SK-N-DZ (cell line): ENCODE results near the gene LMLN. TPM values are rescaled to one million over a fixed set of nuclear protein-coding genes. Genes with fewer than 3 reads are reported as not detected.
"Not testable (repeated sequence)": the region's sequence is repeated elsewhere in the genome, so short reads cannot be mapped to it uniquely, and the experiment has no call there.

ENCODE experiments used
- DNase-seq: peaks from one replicate; pipeline ENCODE4 v3.0.0-alpha.2; 2015; ENCODE audit warnings: low spot score
- polyA plus RNA-seq, 2 experiments: library from polyadenylated mRNA; depleted of rRNA; stranded (reverse); fragments of >200 nt; gene quantifications; 2 replicates each; pipeline ENCODE4 v1.2.3, GENCODE V29; 2014

The LMLN gene, protein sequence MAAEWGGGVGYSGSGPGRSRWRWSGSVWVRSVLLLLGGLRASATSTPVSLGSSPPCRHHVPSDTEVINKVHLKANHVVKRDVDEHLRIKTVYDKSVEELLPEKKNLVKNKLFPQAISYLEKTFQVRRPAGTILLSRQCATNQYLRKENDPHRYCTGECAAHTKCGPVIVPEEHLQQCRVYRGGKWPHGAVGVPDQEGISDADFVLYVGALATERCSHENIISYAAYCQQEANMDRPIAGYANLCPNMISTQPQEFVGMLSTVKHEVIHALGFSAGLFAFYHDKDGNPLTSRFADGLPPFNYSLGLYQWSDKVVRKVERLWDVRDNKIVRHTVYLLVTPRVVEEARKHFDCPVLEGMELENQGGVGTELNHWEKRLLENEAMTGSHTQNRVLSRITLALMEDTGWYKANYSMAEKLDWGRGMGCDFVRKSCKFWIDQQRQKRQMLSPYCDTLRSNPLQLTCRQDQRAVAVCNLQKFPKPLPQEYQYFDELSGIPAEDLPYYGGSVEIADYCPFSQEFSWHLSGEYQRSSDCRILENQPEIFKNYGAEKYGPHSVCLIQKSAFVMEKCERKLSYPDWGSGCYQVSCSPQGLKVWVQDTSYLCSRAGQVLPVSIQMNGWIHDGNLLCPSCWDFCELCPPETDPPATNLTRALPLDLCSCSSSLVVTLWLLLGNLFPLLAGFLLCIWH
- polyA plus RNA-seq (2014; cell fraction: cytosol; rRNA removed): 1.2 and 3.7 TPM in 2 replicates
- polyA plus RNA-seq (2014; cell fraction: nucleus; rRNA removed): 2.0 and 2.3 TPM in 2 replicates

GRCh38 chr3:197959891-197960693 lies at the start of gene LMLN:
LMLN (plus strand) TSS chr3:197960217; CDS start chr3:197960246, 29 bp downstream.
- DNase-seq: peak; percentile 96

DNA sequence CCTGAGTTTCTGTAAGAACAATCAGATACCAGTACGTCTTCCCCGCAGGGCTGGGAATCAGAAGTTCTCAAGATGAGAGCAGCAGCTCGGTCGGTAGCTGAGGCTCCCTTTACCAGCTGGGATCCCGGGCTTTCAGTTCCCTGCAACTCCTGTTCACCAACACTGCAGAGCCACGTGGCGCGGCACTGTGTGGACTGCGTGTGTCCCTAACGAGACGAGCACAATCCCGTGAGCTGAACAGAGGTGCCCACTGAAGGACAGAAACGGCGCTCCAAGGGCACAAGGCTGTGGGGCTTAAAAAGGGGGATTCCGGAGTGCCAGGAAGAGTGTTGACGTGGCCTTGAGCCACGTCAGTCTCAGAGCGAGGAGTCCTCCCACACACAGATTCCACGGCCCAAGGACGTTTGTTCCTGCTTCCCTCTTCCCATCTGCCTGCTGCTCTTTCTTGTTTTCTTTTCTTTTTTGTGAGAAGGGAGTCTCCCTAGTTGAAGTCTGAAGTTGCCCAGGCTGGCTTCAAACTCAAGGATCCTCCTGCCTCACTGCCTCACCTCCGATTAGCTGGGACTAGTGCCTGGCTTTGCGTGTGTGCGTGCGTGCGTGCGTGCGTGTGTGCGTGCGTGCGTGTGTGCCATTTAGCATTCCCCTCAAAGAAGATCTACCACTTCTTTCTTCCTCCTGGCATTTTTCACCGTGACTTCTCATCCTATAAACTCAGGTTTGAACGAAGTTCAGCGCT lies 47.1 kb upstream of the LMLN start:
- DNase-seq: no peak

DNA sequence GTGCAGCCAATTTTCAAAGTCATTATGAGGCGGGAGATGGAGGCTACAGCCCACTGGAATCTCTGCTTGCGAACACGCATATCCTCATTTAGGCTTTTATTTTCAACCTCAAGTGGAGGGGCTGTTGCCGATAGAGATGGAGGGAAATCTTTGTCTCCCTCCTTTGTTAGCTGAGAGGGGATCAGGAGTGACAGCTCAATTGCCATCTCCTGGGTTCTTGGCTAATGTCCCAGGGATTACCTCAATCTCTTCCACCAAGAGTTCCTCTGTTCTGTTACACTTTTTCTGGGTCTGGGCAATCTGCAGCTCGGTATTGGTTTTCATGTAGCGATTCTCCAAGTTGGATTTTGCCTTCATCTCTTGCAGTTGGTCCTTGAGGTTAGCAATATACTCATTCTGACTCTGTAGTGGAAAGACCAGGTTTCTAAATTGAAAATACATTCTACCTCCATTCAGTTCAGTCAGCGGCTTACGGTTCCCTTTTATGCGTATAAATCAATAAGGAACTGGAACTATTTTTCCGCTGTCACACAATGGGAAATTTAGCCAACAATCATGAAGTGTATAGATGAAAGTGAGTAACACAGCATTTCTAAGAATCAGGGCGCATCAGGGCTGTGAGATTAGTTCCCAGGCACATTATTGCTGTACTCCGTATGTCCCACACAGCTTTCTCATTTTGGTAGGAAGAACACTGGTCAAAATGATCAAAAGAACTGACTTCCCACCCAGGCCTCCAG lies 46.2 kb upstream of the LMLN start:
- DNase-seq: no peak

- not testable (repeated sequence) for DNase-seq
Measured at GRCh38 chr3:197921429-197922275, 38.4 kb upstream of the LMLN start.

GRCh38 chr3:197926418-197926817 lies 33.6 kb upstream of the LMLN start:
- DNase-seq: no peak

DNA sequence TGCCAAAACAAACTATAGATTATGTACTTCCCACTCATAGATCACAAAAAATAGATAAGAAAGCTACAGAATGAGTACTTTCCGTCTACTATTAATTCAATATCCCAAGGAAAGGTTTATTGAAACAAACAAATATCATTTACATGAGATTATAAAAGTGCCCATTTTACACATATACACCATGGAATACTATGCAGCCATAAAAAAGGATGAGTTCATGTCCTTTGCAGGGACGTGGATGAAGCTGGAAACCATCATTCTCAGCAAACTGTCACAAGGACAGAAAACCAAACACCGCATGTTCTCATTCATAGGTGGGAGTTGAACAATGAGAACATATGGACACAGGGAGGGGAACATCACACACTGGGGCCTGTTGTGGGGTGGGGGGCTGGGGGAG lies 32.4 kb upstream of the LMLN start:
- not testable (repeated sequence) for DNase-seq

DNA sequence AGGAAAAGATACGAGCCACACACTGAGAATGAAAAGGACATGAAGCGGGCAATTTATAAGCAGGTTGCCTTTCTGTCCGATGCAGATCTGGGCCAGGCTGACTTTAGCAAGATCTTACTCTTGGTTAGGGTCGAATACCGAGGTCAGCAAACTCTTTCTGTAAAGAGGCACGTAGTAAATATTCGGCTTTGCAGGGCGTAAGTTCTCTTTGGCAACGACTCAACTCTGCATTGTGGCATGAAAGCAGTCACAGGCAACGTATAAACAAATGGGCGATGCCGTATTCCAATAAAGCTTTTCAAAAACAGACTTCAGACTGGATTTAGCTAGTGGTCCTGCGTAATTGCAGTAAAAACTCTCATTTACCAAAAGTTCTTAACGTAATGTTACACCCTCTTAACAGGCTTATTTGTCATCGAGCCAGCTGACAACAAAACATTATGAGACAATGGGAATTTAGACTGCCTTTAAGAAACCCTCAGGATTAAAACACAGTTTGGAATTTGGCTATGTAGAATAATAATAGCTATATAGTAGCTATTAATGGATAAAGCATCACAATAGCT lies 23.1 kb upstream of the LMLN start:
- no peak for DNase-seq

DNA sequence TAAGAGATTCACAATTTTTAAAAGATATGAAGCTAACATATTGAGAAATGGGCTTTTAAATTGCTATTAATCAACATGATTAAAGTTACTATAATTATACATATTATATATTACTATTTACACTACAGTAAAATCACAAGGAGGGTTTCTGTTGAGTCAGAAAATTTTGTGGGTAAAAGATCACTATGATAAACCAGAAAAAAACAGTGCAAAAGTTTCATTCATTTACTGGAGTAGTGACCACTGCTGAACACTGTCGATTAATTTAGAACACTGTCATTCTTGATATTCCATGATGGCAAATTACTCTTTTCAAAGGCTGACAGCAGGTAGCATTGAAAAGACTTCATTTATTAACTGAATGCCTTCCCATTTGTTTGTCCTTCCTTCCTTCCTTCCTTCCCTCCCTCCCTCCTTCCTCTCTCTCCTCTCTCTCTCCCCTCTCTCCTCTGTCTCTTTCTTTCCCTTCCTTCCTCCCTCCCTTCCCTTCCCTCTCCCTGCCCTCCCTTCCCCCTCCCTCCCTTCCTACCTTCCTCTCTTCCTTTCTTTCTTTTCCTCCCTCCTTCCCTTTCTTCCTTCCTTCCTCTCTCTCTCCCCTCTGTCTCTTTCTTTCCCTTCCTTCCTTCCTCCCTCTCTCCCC lies 19.2 kb upstream of the LMLN start:
- DNase-seq: no peak

- DNase-seq: peak; percentile 61
Measured at GRCh38 chr3:197942956-197943556, 17.0 kb upstream of the LMLN start.

GRCh38 chr3:197949191-197949777 lies 10.7 kb upstream of the LMLN start:
- DNase-seq: no peak

DNA sequence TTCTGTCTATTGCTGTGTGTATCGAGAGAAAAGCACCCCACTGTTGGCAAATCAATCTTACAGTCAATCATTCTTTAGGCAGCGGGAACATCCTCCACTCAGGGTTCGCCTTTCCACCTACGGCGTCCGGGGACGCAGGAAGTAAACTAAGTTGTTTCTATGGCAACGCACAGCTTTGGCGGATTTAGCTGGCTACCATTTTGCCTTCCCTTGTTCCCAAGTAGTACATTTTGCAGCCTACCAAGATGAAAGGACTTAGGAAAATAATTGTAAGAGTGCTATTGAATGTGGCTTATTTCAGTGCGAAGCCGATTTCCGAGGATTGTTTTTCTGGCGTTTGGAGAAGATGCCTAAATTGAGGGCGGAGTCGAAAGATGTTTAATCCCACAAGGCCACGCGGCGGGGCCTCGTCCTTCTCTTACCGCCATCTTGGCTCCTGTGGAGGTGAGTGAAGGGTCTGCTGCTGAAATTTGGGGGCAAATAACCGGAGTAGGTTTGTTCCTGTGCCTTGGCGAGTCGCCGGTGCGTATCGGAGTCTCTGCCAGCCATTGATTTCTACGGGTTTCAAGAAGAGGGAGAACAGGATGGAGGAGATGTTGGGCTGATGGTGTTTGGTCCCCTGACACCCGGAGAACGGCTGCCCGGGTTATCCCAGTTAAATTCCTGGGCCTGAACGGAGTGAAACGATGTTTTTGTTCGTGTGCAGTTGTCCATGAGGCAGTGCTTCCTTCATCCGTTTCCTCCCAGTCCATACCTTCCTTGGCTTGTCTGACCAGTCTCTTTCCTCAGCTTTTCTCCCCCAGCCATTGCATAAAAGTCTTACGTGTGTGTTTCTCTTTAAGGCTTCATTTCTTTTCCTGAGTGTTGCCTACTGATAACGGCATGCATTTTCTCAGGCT lies 10.0 kb upstream of the LMLN start, which contains the start of gene RPL35A:
RPL35A (plus strand) TSS at position 413 of the 899 bp plus-strand sequence. CDS start 778 bp downstream, outside the sequence.
- DNase-seq: peak; percentile 97

GRCh38 chr3:197950677-197951061 lies 9.3 kb upstream of the LMLN start:
- DNase-seq: no peak

- DNase-seq: no peak
Measured at GRCh38 chr3:197951392-197951990, 8.5 kb upstream of the LMLN start.

GRCh38 chr3:197952440-197952839 lies 7.6 kb upstream of the LMLN start:
- DNase-seq: no peak

DNA sequence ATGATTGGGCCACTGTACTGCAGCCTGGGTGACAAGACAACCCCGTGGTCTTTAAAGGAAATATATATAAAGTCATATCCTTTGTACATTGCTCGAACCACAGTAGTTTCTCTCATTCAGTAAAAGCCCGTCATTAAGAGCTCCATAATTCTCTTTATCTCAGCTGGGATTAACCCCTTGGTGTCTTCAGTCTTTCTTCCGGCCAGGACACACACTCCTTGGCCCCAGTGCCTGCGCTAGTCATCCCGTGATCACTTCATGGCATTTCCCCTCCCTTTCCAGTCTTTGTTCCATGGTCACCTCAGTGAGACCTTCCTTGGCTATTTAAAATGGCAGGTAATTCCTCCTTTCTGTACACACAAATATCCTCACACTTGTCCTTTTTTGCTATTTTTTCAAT lies 6.7 kb upstream of the LMLN start:
- no peak for DNase-seq

DNA sequence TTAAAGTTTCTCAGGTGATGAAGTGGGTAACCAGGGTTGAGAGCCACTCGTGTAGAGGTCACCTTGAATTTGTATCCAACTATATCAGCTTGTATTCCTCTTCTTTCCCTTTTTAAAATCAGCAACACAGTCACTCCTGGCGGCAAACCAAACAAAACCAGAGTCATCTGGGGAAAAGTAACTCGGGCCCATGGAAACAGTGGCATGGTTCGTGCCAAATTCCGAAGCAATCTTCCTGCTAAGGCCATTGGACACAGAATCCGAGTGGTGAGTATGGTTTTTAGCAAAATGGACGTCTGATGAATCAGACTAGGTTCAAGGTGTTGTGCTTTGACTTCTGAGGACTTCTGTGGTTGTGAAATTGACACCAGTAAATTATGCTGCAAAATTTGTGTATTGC lies 6.1 kb upstream of the LMLN start:
- no peak for DNase-seq
